Posterior vena cava (tissue), 2 donors: ENCODE measurements around the gene CHD9. TPM values are rescaled to one million over a fixed set of nuclear protein-coding genes. Genes with fewer than 3 reads are reported as not detected.

ENCODE experiments used
- DNase-seq: peaks from one replicate; pipeline ENCODE4 v3.0.0-alpha.2; 2020; ENCODE audit warnings: low spot score
- intact Hi-C, 2 donors: fragments of 100-400 bp; cut with DNase I; formaldehyde crosslinking; loops; one replicate each; pipeline versions ENCODE4 v1.14.1 to v1.14.2; 2022 to 2023
- total RNA-seq, 2 donors: library from RNA; stranded (reverse); fragmentation: NEBNext Ultra II Directional; extraction: Animal tissue kit (Norgen Biotek cat#: 25700); gene quantifications; one replicate each; pipeline ENCODE4 v1.2.1, GENCODE V29; 2021
- donor health status: DM: yes; HTN: yes; CAD: no.
- donor health status: DM: yes; HTN: yes; CAD: no.

Gene CHD9
- total RNA-seq, 2 donors from 2014 or later, result 84.7 to 90.4 TPM

DNA sequence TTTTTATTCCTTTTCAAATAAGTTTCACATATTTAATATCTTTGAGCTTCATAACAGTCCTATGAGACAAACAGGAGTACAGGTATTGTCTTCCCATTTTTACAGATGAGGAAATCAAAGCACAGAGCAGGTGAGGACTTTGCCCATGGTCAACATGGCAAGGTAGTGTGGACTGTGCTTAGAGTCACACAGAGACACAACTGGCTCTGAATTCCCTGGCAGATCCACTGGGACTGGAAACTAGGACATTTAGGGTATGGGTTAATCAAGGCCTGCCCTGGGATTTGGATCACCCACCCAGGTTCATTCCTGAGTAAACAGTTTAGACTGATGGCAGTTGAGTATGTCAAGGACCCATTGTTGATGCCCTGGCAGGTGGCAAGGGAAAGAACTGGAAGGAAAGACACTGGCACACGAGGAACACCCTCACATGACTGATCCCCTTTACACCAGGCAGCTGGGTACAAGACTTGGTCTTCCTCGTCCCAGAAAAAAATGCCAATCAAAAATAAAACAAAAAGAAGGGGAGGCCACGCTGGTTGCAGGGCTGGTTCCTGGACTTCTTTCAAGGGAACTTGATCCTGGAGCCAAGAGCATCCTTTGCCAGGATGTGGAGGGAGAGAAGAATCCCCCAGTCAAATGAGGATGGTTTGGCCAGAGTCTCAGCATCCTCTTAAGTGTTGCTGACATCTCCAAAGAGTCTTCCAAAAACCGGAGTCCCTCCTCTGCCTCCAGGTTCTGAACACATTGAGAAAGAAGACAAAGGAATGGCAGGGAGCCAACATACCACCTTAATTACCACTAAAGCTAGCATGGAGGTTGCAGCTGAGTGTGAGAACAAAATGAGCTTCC, 34.9 kb downstream of the CHD9 start:
- DNase-seq, result no peak
- intact Hi-C loops, result loop anchor here in 1 of 2 donors (5.0 kb wide), 1 partner anchor 43 kb away; no protein-coding TSS in a partner anchor

DNA sequence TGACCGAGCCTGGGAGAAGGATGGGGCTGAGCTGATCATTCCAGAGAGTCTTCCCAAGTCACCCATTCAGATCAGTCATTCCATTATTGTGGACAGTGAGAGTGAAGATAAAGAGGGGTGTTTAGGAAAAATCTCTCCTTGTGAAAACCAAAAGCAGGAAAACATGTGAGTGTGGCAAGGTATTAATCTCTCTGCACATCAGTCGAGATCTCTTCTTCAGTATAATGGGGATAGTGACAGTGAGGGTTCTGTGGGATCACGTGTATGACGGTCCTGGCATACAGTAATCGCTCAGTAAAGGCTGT, 35.4 kb downstream of the CHD9 start:
- intact Hi-C loops, result loop anchor here in 1 of 2 donors (5.0 kb wide), 1 partner anchor 42 kb away; no protein-coding TSS in a partner anchor

DNA sequence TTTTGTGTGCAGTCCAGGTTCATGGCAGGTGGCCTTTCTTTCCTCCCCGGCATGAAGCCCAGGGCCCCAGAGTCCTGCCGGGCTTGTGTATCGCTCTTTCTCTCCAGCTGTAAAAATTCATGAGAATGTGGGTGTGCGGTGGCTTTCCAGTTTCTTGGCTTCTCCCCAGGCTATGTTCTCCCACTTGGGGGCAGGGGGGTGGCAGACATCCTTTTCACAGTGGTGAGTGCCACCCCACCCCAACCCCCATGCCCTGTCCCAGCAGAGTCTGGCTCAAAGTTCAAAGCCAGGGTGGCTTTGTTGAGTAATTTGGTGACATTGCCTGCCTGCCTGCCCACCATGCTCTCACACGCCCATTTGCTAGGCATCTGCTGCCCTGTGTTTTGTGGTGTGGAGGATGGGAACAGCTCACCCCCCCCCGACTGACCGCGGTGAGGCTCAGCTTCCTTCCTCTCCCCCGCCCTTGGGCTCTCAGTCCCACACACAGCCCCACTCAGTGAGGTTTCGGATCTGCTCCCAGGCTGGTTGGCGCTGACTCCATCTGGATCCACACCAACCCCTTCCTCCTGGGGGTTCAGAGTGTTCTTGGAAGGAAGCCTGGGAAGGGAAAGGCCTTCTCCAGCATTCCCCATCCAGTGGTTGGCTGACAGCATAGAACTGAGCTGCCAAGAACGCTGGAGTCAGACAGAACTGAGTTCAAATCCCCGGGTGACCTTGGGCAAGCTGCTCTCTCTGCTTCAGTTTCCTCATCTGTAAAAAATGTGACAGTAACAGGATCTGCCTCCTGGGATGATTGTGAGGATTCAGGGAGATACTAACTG, 36.0 kb downstream of the CHD9 start:
- intact Hi-C loops, result loop anchor here (1.0 to 5.0 kb wide), 2 partner anchors 28 to 42 kb away; no protein-coding TSS in a partner anchor
- DNase-seq, result peak; percentile 97

More for the DNA sequence above, 35.4 kb downstream of the CHD9 start:
- no peak for DNase-seq

DNA sequence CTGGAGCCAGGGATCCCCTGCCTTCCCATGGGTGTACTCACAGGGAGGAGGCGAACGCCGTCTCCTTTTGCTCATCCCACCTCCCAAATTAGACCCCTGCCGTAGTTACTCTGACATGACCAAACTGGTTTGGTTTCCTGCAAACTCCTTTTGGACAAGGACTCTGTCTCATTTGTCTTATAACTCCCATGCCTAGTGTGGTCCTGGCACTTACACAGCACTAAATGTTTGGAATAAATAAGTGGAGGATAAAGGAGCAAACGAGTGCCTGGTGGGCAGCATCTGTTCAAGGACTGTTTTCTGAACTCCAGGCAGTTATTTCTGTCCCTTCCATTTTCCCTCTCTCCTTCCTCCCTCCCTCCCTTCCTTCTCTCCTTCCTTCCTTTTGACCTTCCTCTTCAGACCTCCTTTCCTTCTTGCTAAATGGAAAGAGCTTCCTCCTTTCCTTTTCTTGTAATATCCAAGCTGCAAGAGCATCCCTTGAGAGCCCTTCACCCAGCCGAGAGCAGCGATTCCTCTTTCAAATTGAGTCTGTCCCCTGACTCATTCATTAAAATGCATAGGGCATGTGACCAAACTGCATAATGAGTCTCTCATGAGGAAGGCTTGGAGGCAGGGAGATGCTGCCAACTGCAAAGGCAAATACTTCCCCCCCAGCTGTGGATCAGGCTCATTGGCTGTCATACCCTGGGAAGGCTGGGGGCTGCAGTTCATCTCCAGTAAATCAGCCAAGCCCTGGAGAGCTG, 36.8 kb downstream of the CHD9 start:
- DNase-seq, result peak; percentile 92
- intact Hi-C loops, result loop anchor here (1.0 to 5.0 kb wide), 2 partner anchors 28 to 41 kb away; no protein-coding TSS in a partner anchor

DNA sequence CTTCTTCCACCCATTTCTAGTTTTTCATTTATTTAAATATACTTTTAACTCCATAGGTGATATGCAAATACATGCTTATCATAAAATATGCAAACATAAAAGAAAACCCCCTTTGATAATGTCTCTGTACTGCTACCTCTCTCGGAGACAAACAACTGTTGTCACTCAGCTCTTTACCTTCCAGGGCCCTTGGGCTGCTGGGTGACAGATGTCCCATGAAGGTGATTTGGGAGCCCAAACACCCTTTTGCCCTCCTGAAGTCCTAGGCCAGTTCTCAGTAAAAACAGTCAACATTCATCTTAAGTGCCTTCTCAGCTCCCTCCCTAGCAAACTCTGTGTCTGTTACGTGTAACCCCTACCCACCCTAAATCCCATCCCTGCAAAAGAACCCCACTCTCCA, 37.5 kb downstream of the CHD9 start:
- intact Hi-C loops, result loop anchor here in 1 of 2 donors (5.0 kb wide), 1 partner anchor 40 kb away; no protein-coding TSS in a partner anchor
- DNase-seq, result no peak

DNA sequence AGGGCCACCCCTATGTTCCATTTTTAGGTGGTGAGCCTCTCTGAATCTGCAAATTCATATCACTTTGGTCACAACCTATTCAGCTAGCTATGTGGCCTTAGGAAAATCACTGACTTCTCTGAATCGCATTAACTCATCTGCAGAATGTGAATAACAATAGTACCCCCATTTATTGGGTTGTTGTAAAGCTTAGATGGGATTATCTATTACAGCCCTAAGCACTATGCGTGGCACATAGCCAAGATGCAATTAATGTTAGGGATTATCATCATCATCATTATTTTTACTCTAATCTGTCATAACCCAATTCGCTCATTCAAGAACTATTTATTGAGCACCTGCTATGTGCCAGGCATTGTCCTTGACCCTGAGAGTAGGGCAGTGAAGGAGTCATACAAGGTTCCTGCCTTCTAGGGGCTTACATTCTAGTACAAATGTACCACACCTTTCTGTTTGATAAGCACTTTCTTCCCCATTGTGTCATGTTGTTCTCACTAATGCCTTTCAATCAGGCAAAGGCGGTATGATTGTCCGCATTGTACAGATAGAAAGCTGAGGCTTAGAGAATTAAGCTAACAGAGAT, 38.5 kb downstream of the CHD9 start:
- intact Hi-C loops, result loop anchor here in 1 of 2 donors (5.0 kb wide), 1 partner anchor 39 kb away; no protein-coding TSS in a partner anchor
- DNase-seq, result no peak

DNA sequence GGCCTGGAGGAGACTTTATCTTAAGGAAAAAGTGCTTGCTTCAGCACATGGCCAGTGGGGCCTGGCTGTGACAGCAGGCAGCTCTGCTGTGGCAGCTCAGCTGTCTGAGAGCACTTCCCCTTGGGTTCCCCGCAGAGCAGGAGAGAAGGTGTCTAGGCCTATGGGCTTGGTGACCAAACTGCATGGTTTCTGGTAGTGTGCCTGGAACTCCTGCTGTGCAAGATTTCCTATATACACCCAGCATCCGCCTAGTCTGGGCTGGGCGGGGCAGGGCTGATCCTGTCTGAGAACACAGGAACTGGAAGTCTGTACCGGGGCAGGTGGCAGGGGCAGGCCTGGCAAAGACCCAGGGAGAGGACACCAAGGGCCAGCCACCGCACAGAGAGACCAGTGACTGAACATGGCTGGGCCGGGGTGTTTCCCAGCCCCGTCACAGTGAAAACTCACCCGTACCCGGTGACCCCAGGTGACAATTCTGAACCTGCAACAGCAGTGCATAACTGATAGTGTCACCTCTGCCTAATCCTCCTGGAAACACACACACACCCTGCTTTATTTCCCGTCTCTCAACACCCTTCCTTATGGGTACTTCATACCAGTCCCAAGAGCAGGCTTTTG, 39.3 kb downstream of the CHD9 start:
- DNase-seq, result peak; percentile 86
- intact Hi-C loops, result loop anchor here in 1 of 2 donors (5.0 kb wide), 1 partner anchor 38 kb away; no protein-coding TSS in a partner anchor

DNA sequence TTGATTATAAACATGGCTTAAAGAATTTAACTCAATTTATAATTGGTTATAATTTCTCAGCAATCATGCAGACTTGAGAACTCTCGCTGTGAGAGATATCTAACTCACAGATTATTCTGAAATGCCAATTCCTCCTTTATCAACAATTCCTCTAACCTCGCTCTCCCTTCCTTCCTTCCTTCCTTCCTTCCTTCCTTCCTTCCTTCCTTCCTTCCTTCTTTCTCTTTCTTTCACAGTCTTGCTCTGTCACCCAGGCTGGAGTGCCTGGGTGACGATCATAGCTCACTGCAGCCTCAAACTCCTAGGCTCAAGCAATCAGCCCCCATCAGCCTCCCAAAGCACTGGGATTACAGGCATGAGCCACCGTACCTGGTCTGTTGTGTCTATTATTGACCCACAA, 42.4 kb downstream of the CHD9 start:
- no peak for DNase-seq
- intact Hi-C loops, result loop anchor here in 1 of 2 donors (5.0 kb wide), 1 partner anchor 500 kb away; no protein-coding TSS in a partner anchor

DNA sequence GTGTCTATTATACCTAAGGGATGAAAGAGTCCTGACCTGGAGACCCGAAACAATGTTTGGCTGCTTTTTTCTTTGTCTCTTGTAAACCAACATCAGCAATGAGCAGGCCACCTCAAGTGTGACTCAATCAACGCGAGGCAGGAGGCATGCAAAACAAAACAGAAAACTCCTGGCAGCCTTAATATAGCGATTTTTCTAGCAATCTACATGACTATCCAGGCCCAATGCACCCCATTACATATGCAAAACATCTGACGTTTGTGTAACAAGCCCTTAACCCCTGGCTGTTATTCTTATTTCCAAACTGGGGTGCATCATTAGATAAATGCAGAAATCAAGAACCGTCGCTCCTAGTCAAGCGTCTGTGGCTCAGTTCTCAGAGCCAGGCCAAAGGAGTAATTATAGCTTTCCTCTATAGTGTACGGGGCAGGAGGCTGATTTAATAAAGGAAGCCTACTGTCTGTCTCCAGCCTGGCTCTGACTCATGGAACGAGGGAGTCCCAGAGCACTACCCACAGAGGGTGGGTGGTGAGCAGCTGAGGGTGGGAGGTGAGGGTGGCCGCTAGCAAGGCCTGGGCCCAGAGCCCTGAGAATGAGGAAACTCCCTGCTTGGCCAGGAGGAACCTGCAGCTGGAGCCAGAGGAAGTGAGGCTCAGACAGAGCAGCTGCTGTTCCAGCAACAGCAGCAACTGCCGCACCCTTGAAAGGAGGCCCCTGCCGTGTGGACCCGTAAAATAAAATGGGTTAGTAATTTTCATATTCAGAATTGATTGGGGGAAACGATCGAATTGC, 43.9 kb downstream of the CHD9 start:
- intact Hi-C loops, result loop anchor here in 1 of 2 donors (5.0 kb wide), 1 partner anchor 501 kb away; no protein-coding TSS in a partner anchor
- peak; percentile 95 for DNase-seq

DNA sequence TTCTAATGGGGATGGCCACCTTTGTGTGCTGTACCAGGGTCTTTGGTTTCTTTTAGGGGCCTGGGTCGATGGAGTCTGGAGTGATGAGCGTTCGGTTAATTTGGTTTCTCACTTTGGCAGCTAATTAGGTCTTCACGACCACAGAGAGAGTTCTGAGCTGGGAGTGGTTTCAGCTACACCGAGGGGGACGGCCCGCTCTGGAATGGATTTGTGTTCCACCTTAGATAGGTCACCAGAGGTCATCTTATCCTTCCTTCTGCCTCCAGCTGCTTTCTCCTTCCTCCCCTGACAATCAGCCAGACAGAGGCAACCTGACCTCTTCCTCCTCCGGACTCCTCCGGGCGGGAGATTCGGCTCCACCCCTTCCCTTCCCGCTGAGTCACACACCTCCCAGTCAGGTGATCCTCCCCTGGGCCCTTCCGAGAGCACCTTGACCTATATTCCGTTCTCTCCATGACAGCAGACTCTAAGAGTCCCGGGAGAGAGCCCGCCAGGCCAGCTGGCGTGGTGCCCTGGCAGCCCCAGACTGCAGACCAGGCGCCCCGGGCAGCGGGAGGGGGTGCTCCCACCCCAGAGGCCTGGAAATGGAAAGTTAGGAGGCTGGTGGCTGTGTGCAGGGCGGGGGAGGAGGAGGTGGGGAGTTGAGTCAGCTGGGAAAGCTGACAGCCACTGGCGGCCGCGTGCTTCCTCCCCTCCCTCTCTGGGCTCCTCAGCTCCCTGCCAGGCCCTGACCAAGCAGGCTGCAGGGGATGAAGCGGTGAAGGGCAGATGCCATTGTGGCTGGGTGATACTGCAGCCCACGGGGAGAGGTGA, 44.7 kb downstream of the CHD9 start:
- intact Hi-C loops, result loop anchor here in 1 of 2 donors (5.0 kb wide), 1 partner anchor 502 kb away; no protein-coding TSS in a partner anchor
- DNase-seq, result peak; percentile 96

DNA sequence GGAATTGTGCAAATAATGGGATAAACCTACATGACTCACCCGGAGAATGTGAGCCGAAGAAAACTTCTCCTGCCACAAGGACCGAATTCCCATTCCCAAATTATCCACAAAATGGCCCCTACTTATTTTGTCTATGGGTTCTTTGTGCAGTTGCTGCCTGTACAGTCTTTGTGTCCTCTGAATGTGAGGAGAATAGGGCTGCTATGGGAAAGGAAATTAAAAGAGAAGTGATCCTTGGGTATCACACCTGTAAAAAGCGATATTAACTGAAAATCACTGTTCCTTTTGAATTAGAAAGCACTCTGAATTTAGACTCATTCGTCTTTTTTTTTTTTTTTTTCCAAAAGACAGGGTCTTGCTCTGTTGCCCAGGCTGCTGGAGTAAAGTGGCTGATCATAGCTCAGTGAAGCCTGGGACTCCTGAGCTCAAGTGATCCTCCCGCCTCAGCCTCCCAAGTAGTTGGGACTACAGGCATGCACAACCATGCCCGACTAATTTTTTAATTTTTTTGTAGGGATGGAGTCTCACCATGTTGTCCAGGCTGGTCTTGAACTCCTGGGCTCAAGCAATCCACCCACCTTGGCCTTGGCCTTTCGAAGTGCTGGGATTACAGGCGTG, 45.4 kb downstream of the CHD9 start:
- intact Hi-C loops, result no loop called here
- no peak for DNase-seq

DNA sequence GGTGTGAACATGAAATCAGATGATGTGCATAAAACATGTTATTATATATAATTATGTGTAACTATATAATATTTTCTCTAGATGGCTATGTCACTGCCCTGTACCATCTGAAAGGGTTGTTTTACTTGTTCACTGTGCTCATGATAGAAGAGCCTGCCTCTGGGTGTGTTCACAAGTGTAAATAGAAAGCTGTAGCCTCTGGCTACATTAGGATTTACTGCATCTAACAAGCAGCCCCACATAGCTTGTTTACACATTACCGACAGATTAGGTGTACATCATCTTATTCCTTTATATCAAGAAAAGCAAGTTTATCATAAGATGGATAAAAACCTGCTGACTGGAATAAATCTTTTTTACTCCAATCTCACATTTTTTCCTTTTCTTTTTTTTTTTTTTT, 46.1 kb downstream of the CHD9 start:
- DNase-seq, result no peak
- intact Hi-C loops, result no loop called here

DNA sequence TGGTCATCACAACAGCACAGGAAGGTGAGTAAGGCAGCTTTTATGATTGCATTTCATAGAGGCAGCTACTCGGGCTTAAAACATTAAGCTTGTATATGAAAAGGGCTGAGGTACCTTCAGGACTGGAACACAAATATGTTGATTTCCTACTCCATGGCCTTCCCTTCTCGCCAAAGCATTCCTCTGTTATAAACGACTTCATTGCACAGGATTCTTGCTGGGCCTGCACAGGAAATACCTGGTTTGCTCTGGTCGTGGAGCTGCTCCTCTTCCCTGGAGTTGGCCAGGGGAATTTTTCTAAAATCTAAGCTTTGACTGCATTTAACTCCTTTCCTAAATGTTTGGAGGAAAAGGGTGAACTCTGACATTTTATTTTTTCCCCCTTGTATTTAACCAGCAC, 49.0 kb downstream of the CHD9 start:
- intact Hi-C loops, result loop anchor here in 1 of 2 donors (1.0 kb wide), 1 partner anchor 21 kb away; no protein-coding TSS in a partner anchor
- no peak for DNase-seq

DNA sequence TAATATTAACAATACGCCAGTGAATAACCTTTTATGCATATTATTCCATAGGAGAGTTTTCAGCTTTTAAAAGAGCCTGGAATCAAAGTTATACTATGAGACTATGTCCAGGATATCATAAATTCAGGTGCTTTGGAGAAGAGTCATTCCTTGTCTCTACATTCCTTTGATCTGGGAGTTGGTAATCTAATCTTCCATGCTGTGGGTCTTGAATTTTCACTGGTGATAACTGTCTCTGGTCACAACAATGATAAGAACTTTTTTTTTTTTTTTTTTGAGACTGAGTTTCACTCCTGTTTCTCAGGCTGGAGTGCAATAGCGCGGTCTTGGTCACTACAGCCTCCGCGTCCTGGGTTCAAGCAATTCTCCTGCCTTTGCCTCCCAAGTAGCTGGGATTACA, 50.8 kb downstream of the CHD9 start:
- DNase-seq, result no peak
- intact Hi-C loops, result no loop called here

DNA sequence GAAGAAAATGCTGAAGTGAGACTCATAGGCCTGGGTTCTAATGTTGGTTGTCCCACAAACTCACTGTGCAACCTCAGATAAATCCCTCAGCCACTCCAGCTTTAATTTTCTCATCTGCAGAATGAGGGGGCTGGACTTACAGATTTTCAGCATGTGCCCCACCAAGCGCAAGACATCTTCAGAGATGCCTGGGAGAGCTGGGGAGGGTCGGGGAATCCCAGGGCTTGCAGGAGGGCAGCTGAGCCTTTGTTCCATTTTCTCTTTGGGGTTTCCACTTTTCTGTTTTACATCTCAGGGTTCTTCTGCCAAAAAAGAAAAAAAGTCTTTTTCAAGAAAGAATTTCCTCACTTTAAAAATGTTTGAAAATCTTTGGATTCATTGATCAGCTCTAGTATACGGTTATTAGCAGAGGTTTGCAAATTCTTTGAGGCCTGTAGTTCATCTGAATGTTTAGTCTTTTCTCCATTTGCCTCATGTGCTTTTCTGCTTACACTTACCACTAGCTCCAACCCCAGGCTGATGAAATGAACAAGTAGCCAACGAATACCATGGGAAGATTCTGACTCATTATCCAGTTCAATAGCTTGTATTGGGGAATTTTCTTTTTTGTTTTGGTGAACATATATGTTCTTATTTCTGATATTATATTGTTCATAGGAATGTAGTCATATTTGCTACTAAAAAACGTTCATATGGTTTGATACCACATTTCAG, 56.4 kb downstream of the CHD9 start:
- intact Hi-C loops, result no loop called here
- no peak for DNase-seq

DNA sequence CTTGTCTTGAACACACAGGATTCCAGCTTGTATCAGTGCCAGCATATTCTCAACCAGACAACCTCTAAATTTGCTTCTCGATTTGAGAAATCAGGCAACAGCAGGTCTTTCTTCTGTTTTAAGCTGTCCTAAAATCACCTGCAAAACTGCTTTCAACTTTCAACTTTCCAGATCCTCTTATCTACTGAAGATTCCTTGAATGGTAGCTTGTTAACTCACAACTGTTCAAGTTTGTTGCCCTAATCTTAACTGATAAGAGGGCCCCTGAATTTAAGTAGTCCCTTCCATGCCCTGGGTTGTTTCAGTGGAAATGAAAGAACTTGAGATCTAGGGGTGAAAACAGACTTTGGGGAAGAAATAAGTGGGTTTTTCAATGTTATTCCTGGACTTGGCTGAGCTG, 57.2 kb downstream of the CHD9 start:
- intact Hi-C loops, result no loop called here
- DNase-seq, result no peak
